GM23338 (cell line): ENCODE data around the gene NNAT. TPM values are rescaled to one million over a fixed set of nuclear protein-coding genes. Genes with fewer than 3 reads are reported as not detected.

Source experiments
- ATAC-seq: fragments of 200-7000 bp; cut with Tn5 transposase; 3 replicates; pipeline ENCODE4 v1.9.1; 2020
- DNase-seq: peaks from one replicate; pipeline ENCODE4 v3.0.0-alpha.2; 2015; ENCODE audit warnings: low spot score
- H2AFZ ChIP-seq: fragments of 200-600 bp; sonication (generic); 2 replicates; pipeline ENCODE4 v1.8.0; 2016; ENCODE audit warnings: antibody characterized with exemption, mild to moderate bottlenecking, moderate library complexity
- H3F3A ChIP-seq: fragments of 200-600 bp; sonication (generic); replicated peaks from 2 replicates; pipeline ENCODE4 v1.8.0; 2017; ENCODE audit warnings: antibody characterized with exemption, mixed run types, low read depth
- H3K27ac ChIP-seq: fragments of 200-600 bp; sonication (generic); 2 replicates; pipeline ENCODE4 v1.6.1; 2016; ENCODE audit warnings: low read depth
- H3K27me3 ChIP-seq: fragments of 200-600 bp; sonication (generic); 2 replicates; pipeline ENCODE4 v1.8.0; 2016; ENCODE audit warnings: mild to moderate bottlenecking, mixed run types, moderate library complexity; ENCODE audit not compliant: insufficient read depth
- H3K36me3 ChIP-seq: fragments of 200-600 bp; sonication (generic); 2 replicates; pipeline ENCODE4 v1.8.0; 2016; ENCODE audit warnings: mild to moderate bottlenecking; ENCODE audit not compliant: insufficient read depth
- H3K4me1 ChIP-seq: fragments of 200-600 bp; sonication (generic); 2 replicates; pipeline ENCODE4 v1.8.0; 2016; ENCODE audit warnings: mild to moderate bottlenecking, moderate library complexity; ENCODE audit not compliant: insufficient read depth
- H3K4me2 ChIP-seq: fragments of 200-600 bp; sonication (generic); 2 replicates; pipeline ENCODE4 v1.7.1; 2017; ENCODE audit warnings: mixed run types
- H3K4me3 ChIP-seq: fragments of 200-600 bp; sonication (generic); 2 replicates; pipeline ENCODE4 v1.6.1; 2016; ENCODE audit warnings: mixed run types
- H3K79me2 ChIP-seq: fragments of 200-600 bp; sonication (generic); replicated peaks from 2 replicates; pipeline ENCODE4 v1.8.0; 2017; ENCODE audit warnings: mild to moderate bottlenecking; ENCODE audit not compliant: insufficient read depth
- H3K9me2 ChIP-seq: fragments of 200-600 bp; sonication (generic); 2 replicates; pipeline ENCODE4 v1.8.0; 2017; ENCODE audit not compliant: insufficient read depth
- H4K20me1 ChIP-seq: fragments of 200-600 bp; sonication (generic); replicated peaks from 2 replicates; pipeline ENCODE4 v1.8.0; 2017; ENCODE audit warnings: mild to moderate bottlenecking; ENCODE audit not compliant: insufficient read depth
- H3K27ac Mint-ChIP-seq: 2 replicates; pipeline ENCODE4 v1.8.0; 2020; ENCODE audit warnings: inconsistent platforms, mild to moderate bottlenecking, moderate library complexity, mixed read lengths
- H3K27me3 Mint-ChIP-seq: 3 replicates; pipeline ENCODE4 v1.8.0; 2022; ENCODE audit warnings: low read depth, mild to moderate bottlenecking, moderate library complexity, mixed read lengths, inconsistent platforms; ENCODE audit not compliant: insufficient read depth, poor library complexity
- H3K36me3 Mint-ChIP-seq: 3 replicates; pipeline ENCODE4 v1.8.0; 2021; ENCODE audit warnings: low read depth, mild to moderate bottlenecking, inconsistent platforms, moderate library complexity, mixed read lengths
- H3K4me1 Mint-ChIP-seq: 3 replicates; pipeline ENCODE4 v1.8.0; 2020; ENCODE audit warnings: mild to moderate bottlenecking, inconsistent platforms, mixed read lengths
- H3K4me3 Mint-ChIP-seq: 3 replicates; pipeline ENCODE4 v1.8.0; 2021; ENCODE audit warnings: moderate library complexity, mild to moderate bottlenecking, inconsistent platforms, mixed read lengths
- H3K9me3 Mint-ChIP-seq: 3 replicates; pipeline ENCODE4 v1.8.0; 2020; ENCODE audit warnings: moderate library complexity, mild to moderate bottlenecking, inconsistent platforms, mixed read lengths
- CREB1 ChIP-seq: fragments of 250-450 bp; sonication (Bioruptor Pico); IDR thresholded peaks from 2 replicates; pipeline ENCODE4 v1.5.0; 2020; ENCODE audit warnings: low read depth, mild to moderate bottlenecking, moderate library complexity
- EZH2 ChIP-seq: fragments of 200-600 bp; sonication (generic); IDR thresholded peaks from one replicate; pipeline ENCODE4 v1.8.0; 2017; ENCODE audit warnings: antibody characterized with exemption, mild to moderate bottlenecking, low read depth; ENCODE audit not compliant: unreplicated experiment
- JUNB ChIP-seq: IDR thresholded peaks from one replicate; pipeline ENCODE4 v1.6.1; 2016; ENCODE audit warnings: antibody characterized with exemption; ENCODE audit not compliant: unreplicated experiment
- NANOG ChIP-seq: IDR thresholded peaks from 2 replicates; pipeline ENCODE4 v1.6.1; 2016; ENCODE audit warnings: antibody characterized with exemption, borderline replicate concordance
- POLR2AphosphoS5 ChIP-seq: IDR thresholded peaks from 2 replicates; pipeline ENCODE4 v1.6.1; 2016; ENCODE audit warnings: antibody characterized with exemption, low read depth
- STAT1 ChIP-seq: IDR thresholded peaks from one replicate; pipeline ENCODE4 v1.6.1; 2016; ENCODE audit warnings: antibody characterized with exemption; ENCODE audit not compliant: unreplicated experiment
- ZNF114 ChIP-seq: fragments of 250-450 bp; sonication (Bioruptor Pico); IDR thresholded peaks from 2 replicates; pipeline ENCODE4 v1.5.0; 2020; ENCODE audit warnings: mild to moderate bottlenecking, moderate library complexity
- polyA plus RNA-seq: library from polyadenylated mRNA; unstranded; fragments of >200 nt; fragmentation: Nextera tagmentation; extraction: Ambion mirVana; gene quantifications from 2 replicates; pipeline ENCODE4 v1.2.1, GENCODE V29; 2016
- total RNA-seq: library from RNA; depleted of rRNA; stranded (reverse); fragments of >200 nt; shearing (Covaris generic); gene quantifications from 2 replicates; pipeline ENCODE4 v1.2.3, GENCODE V29; 2014
- TF ChIP-seq, protein P1 (sequence below), 2 experiments: fragments of 200-600 bp in 1 of 2; sonication (generic) in 1 of 2; conservative IDR thresholded peaks; 2 replicates each; pipeline versions ENCODE4 v1.5.1 to v1.6.1; 2016 to 2017; ENCODE audit warnings: antibody characterized with exemption in 2 of 2, low read depth in 2 of 2, mild to moderate bottlenecking in 2 of 2, moderate library complexity in 1 of 2
- TF ChIP-seq, protein P2 (sequence below): fragments of 250-450 bp; sonication (Bioruptor Pico); IDR thresholded peaks from 2 replicates; pipeline ENCODE4 v1.5.0; 2020; ENCODE audit warnings: mild to moderate bottlenecking, moderate library complexity

Gene NNAT
- total and polyA plus RNA-seq, 2 experiments from 2014 or later, result 4.3 to 4.9 TPM

DNA sequence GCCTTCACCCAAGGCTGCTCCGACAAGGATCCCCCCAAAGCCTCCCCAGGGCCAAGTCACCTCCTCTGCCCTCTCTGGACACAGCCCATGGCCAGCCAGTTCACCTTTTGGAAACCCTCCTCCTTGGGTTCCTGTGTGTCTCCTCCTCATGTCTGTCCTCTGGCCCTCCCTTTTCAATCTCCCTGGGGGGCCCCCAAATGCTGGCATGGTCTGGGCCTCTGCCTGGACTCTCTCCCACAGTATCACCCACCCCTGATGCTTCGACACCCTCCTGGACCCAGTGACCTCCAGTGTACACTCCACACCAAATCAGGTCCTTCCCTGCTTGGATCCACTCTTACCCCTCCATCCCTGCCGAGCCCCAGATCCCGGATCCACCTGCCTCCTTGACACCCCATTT is 46.7 kb upstream of the NNAT start:
- no peak overlapping the region for H3K27ac Mint-ChIP-seq
- Histone ChIP-seq H3F3A (no peaks in the 10 kb centered on the region), H3K4me2 (no peak overlapping the region)

More for the DNA sequence above, 46.7 kb upstream of the NNAT start:
- no peak overlapping the region for H3K27ac ChIP-seq
- Mint-ChIP-seq H3K27me3 (peaks cover 5% of the 10 kb centered on the region), H3K4me3 (no peak overlapping the region), H3K9me3 (peaks cover 3% of the 10 kb centered on the region; the same call in 1 of the 3 replicates), H3K36me3 (no peaks in the 10 kb centered on the region; the same call in 2 of the 3 replicates), H3K4me1 (no peaks in the 10 kb centered on the region; the same call in 2 of the 3 replicates)
- no peaks in the 10 kb centered on the region for H3K4me1 ChIP-seq
- H3K4me3 ChIP-seq, result no peak overlapping the region
- no peaks in the 10 kb centered on the region for H3K27me3 ChIP-seq
- H2AFZ ChIP-seq, result no peak overlapping the region
- no peaks in the 10 kb centered on the region for H3K79me2 ChIP-seq
- no peak for DNase-seq
- ATAC-seq, result no peak
- TF ChIP-seq, protein P1, sequence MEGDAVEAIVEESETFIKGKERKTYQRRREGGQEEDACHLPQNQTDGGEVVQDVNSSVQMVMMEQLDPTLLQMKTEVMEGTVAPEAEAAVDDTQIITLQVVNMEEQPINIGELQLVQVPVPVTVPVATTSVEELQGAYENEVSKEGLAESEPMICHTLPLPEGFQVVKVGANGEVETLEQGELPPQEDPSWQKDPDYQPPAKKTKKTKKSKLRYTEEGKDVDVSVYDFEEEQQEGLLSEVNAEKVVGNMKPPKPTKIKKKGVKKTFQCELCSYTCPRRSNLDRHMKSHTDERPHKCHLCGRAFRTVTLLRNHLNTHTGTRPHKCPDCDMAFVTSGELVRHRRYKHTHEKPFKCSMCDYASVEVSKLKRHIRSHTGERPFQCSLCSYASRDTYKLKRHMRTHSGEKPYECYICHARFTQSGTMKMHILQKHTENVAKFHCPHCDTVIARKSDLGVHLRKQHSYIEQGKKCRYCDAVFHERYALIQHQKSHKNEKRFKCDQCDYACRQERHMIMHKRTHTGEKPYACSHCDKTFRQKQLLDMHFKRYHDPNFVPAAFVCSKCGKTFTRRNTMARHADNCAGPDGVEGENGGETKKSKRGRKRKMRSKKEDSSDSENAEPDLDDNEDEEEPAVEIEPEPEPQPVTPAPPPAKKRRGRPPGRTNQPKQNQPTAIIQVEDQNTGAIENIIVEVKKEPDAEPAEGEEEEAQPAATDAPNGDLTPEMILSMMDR (conservative IDR thresholded peaks at IDR 0.05; ENCODE audit: low read depth in 2 of 2), result no peak
- TF ChIP-seq NANOG (no peak), ZNF114 (CRISPR knock-in tag) (no peak), EZH2 (no peak), JUNB (no peak), POLR2AphosphoS5 (no peak), STAT1 (no peak), CREB1 (no peak)
- TF ChIP-seq, protein P2, sequence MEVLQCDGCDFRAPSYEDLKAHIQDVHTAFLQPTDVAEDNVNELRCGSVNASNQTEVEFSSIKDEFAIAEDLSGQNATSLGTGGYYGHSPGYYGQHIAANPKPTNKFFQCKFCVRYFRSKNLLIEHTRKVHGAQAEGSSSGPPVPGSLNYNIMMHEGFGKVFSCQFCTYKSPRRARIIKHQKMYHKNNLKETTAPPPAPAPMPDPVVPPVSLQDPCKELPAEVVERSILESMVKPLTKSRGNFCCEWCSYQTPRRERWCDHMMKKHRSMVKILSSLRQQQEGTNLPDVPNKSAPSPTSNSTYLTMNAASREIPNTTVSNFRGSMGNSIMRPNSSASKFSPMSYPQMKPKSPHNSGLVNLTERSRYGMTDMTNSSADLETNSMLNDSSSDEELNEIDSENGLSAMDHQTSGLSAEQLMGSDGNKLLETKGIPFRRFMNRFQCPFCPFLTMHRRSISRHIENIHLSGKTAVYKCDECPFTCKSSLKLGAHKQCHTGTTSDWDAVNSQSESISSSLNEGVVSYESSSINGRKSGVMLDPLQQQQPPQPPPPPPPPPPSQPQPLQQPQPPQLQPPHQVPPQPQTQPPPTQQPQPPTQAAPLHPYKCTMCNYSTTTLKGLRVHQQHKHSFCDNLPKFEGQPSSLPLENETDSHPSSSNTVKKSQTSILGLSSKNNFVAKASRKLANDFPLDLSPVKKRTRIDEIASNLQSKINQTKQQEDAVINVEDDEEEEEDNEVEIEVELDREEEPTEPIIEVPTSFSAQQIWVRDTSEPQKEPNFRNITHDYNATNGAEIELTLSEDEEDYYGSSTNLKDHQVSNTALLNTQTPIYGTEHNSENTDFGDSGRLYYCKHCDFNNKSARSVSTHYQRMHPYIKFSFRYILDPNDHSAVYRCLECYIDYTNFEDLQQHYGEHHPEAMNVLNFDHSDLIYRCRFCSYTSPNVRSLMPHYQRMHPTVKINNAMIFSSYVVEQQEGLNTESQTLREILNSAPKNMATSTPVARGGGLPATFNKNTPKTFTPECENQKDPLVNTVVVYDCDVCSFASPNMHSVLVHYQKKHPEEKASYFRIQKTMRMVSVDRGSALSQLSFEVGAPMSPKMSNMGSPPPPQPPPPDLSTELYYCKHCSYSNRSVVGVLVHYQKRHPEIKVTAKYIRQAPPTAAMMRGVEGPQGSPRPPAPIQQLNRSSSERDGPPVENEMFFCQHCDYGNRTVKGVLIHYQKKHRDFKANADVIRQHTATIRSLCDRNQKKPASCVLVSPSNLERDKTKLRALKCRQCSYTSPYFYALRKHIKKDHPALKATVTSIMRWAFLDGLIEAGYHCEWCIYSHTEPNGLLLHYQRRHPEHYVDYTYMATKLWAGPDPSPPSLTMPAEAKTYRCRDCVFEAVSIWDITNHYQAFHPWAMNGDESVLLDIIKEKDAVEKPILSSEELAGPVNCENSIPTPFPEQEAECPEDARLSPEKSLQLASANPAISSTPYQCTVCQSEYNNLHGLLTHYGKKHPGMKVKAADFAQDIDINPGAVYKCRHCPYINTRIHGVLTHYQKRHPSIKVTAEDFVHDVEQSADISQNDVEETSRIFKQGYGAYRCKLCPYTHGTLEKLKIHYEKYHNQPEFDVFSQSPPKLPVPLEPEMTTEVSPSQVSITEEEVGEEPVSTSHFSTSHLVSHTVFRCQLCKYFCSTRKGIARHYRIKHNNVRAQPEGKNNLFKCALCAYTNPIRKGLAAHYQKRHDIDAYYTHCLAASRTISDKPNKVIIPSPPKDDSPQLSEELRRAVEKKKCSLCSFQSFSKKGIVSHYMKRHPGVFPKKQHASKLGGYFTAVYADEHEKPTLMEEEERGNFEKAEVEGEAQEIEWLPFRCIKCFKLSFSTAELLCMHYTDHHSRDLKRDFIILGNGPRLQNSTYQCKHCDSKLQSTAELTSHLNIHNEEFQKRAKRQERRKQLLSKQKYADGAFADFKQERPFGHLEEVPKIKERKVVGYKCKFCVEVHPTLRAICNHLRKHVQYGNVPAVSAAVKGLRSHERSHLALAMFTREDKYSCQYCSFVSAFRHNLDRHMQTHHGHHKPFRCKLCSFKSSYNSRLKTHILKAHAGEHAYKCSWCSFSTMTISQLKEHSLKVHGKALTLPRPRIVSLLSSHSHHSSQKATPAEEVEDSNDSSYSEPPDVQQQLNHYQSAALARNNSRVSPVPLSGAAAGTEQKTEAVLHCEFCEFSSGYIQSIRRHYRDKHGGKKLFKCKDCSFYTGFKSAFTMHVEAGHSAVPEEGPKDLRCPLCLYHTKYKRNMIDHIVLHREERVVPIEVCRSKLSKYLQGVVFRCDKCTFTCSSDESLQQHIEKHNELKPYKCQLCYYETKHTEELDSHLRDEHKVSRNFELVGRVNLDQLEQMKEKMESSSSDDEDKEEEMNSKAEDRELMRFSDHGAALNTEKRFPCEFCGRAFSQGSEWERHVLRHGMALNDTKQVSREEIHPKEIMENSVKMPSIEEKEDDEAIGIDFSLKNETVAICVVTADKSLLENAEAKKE (CRISPR knock-in tag), result no peak
- no peaks in the 10 kb centered on the region for H3K36me3 ChIP-seq
- no peaks in the 10 kb centered on the region for H4K20me1 ChIP-seq
- H3K9me2 ChIP-seq, result 0 out of 2 replicates have a peak, but pooled peaks cover under 1% of the 10 kb centered on the region
